IPS-20b (cell line): Measurements from ENCODE around the gene NCMAP.

Experiments used
- H3K27ac ChIP-seq: one replicate; pipeline ENCODE4 v1.5.1; 2013; ENCODE audit warnings: low read length
- H3K27me3 ChIP-seq: 2 replicates; pipeline ENCODE4 v1.6.1; 2013; ENCODE audit warnings: mild to moderate bottlenecking, low read length, inconsistent platforms; ENCODE audit not compliant: insufficient read depth
- H3K36me3 ChIP-seq: 2 replicates; pipeline ENCODE4 v1.6.1; 2013; ENCODE audit warnings: low read depth, mild to moderate bottlenecking, inconsistent platforms, low read length, moderate library complexity; ENCODE audit not compliant: insufficient read depth
- H3K4me1 ChIP-seq: 2 replicates; pipeline ENCODE4 v1.6.1; 2013; ENCODE audit warnings: mild to moderate bottlenecking, control low read depth, inconsistent platforms, low read length, moderate library complexity; ENCODE audit not compliant: insufficient read depth
- H3K4me3 ChIP-seq: 2 replicates; pipeline ENCODE4 v1.5.1; 2013; ENCODE audit warnings: mild to moderate bottlenecking, low read length, inconsistent platforms
- H3K9ac ChIP-seq: 2 replicates; pipeline ENCODE4 v1.6.1; 2013; ENCODE audit warnings: low read depth, mild to moderate bottlenecking, inconsistent platforms, low read length, moderate library complexity
- H3K9me3 ChIP-seq: 2 replicates; pipeline ENCODE4 v1.6.1; 2013; ENCODE audit warnings: mild to moderate bottlenecking, low read depth, low read length, inconsistent platforms; ENCODE audit not compliant: insufficient read depth

NCMAP gene

DNA sequence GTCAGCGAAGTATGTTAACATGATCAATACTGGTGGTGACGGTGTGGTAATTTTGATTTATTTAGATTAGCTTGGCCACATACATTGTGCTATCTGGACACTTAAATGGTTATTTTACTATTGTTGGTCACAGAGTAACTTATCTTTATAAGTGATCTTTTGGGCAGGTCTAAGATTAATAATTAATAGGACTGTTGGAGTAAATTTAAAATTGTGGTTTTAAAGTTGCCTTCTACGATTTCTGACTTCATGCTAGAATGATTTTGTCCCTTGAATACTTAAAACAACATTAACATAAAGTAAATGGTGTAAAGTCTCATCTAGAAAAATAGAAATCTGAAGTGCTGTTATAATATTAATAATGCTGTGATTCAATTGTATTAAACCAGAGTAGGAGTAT is 101.9 kb downstream of the NCMAP start:
- Histone ChIP-seq H3K27me3 (no peaks in the 10 kb centered on the region), H3K9ac (no peak overlapping the region), H3K9me3 (no peaks in the 10 kb centered on the region), H3K27ac (no peak overlapping the region), H3K4me3 (no peak overlapping the region), H3K36me3 (peaks cover 100% of the 10 kb centered on the region), H3K4me1 (no peaks in the 10 kb centered on the region)
